ENCODE data around the gene FCSK.
A peak's percentile ranks its signal among the peaks of the same experiment; 100 is the strongest.

Gene FCSK

GRCh38 chr16:70470927-70471341, 16.5 kb downstream of the FCSK start:
- peak; percentile 24; the same call in 1 of the 2 replicates for TF ChIP-seq CTCF (IDR thresholded peaks at IDR 0.05; ENCODE audit: low read depth, low read length)
- no peak overlapping the region for H3K4me3 ChIP-seq (ENCODE audit: low read depth, low read length)

- no peak overlapping the region for H3K4me3 ChIP-seq (ENCODE audit: low read depth, low read length)
- TF ChIP-seq CTCF (IDR thresholded peaks at IDR 0.05; ENCODE audit: low read depth, low read length), result no peak
These were observed 18.5 kb downstream of the FCSK start for GRCh38 chr16:70472786-70473433.

GRCh38 chr16:70473446-70474319, 19.3 kb downstream of the FCSK start:
- TF ChIP-seq CTCF (IDR thresholded peaks at IDR 0.05; ENCODE audit: low read depth, low read length), result no peak
- H3K4me3 ChIP-seq (ENCODE audit: low read depth, low read length), result no peak overlapping the region

GRCh38 chr16:70474320-70475053, 20.1 kb downstream of the FCSK start:
- no peak overlapping the region for H3K4me3 ChIP-seq (ENCODE audit: low read depth, low read length)
- no peak for TF ChIP-seq CTCF (IDR thresholded peaks at IDR 0.05; ENCODE audit: low read depth, low read length)

GRCh38 chr16:70475054-70475871, 20.9 kb downstream of the FCSK start:
- TF ChIP-seq CTCF (IDR thresholded peaks at IDR 0.05; ENCODE audit: low read depth, low read length), result no peak
- H3K4me3 ChIP-seq (ENCODE audit: low read depth, low read length), result no peak overlapping the region

GRCh38 chr16:70476272-70477020, 22.1 kb downstream of the FCSK start:
- H3K4me3 ChIP-seq (ENCODE audit: low read depth, low read length), result no peak overlapping the region
- no peak for TF ChIP-seq CTCF (IDR thresholded peaks at IDR 0.05; ENCODE audit: low read depth, low read length)

Data from WI38 (cell line).